NCI-H146 (cell line): ENCODE data around the gene TMEM59L.
A peak's percentile ranks its signal among the peaks of the same experiment; 100 is the strongest.
"Not testable (repeated sequence)": the region's sequence is repeated elsewhere in the genome, so short reads cannot be mapped to it uniquely, and the experiment has no call there.

ENCODE experiments used
- DNase-seq: peaks from one replicate; lab custom pipeline; 2025; lab: John Stamatoyannopoulos, UW

TMEM59L gene

DNA sequence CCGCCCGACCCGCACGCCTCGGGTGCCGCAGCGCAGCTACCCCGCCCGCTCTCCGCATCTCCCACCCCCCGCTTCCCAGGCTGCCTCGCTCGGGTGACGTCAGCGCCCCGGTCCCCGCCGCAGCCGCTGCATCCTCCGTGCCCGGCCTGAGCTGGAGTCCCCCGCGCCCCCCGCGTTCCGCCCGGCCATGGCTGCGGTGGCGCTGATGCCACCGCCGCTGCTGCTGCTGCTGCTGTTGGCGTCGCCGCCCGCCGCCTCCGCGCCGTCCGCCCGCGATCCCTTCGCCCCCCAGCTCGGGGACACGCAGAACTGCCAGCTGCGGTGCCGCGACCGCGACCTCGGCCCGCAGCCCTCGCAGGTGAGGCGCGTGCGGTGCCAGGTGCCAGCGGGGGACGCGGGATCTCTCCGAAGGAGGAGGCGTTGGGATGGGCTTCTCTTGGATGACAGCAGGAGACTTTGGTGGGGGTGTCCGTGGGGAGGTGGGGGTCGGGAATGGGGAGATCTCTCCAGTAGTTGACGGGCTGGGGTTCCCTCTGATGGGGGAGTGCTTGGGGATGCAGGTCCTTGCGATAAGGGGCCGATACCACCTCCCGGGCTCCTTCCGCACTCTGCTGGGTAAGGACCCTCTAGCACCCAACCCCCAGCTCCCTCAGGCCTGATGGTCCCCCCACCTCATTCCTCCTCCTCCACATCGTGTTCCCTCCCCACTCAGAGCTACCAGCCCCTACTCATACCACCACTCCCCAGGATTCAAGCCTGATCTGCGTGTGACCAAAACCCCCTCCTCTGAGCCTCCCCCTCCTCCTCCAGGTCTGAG is at the start of gene TMEM59L:
Gene TMEM59L, plus strand, starts transcription at position 99 of the 817 bp plus-strand sequence. Its CDS starts 89 bp downstream, at position 188.
- peak; percentile 36 for DNase-seq

DNA sequence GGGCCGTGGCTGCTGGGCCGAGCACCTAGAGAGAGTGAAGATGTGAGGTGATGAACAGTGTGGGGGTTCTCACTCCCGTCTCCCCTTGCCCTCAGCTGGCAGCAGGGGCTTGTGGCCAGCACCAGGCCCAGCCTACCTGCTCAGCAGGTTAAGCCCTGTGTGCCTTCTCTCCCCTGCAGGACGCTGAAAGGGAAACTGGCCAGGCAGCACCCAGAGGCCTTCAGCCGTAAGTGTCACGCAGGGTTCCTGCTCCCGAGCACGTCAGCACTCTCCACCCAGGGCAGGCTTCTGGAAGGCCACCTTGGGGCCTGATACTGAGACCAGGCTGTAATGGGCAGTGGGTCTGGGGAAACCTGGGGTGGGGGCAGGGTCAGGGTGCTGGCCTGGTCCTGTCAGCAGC is 45.7 kb upstream of the TMEM59L start:
- no peak for DNase-seq

DNA sequence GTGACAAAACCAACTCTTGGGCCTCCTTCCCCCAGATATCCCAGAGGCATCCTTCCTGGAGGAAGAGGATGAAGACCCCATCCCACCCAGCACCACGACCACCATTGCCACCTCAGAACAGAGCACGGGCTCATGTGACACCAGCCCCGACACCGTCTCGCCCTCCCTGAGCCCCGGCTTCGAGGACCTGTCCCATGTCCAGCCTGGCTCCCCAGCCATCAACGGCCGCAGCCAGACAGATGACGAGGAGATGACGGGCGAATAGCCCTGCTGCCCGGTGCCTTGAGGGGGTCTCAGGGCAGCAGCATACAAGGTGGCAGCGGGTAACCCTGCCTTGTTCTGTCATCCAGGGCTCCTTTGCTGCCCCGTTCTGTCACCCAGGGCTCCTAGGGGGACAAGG is 44.3 kb upstream of the TMEM59L start:
- no peak for DNase-seq

DNA sequence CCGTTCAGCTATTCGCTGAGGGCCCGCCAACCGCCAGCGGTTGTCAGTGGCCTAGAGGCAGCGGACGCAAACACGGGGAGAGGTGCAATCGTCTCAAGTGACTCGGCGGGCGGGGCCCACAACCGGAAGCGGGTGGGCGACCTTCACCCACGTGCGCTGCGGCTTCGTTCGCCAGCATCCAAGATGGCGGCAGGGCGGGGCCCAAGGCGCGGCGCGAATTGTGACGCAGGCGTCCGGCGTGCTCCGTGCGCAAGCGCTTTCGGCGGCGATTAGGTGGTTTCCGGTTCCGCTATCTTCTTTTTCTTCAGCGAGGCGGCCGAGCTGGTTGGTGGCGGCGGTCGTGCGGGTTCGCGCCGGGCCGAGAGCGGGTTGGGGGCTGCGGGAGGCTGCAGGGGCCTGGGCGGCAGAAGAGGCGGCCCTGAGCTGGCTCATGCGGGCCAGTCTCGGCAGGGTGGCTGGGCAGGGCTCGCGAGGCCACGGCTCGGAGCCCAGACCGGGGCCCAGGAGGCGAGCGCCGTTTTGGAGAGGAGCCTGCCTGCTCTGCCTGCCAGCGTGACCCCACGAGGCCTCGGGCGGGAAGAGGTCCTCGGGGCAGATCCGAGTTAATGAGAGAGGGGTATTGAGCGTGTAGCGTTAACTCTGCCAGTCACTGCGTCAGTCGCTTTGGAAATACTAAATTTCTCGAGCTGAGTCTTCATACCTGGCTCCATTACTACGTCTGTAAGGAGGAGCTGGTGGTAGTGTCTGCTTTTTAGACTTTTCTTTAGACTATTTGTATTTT is 40.9 kb upstream of the TMEM59L start, which contains the start of gene UBA52:
Gene UBA52, plus strand, starts transcription at position 294 of the 781 bp plus-strand sequence. CDS start 1,444 bp downstream, outside the sequence.
- DNase-seq, result peak; percentile 99

DNA sequence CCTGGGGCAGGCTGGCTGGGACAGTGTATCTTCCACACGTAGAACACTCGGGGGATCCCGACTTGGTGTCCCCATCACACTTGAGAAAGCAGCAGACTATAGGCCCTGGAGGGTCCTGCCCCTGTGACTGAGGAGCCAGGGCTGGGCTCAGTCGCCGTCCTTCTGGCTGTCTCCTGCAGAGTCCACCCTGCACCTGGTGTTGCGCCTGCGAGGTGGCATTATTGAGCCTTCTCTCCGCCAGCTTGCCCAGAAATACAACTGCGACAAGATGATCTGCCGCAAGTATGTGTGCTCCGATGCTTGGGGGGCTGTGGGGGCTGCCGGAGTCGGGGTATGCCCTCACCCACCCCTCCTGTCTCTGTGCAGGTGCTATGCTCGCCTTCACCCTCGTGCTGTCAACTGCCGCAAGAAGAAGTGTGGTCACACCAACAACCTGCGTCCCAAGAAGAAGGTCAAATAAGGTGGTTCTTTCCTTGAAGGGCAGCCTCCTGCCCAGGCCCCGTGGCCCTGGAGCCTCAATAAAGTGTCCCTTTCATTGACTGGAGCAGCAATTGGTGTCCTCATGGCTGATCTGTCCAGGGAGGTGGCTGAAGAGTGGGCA is 37.9 kb upstream of the TMEM59L start:
- DNase-seq, result no peak

DNA sequence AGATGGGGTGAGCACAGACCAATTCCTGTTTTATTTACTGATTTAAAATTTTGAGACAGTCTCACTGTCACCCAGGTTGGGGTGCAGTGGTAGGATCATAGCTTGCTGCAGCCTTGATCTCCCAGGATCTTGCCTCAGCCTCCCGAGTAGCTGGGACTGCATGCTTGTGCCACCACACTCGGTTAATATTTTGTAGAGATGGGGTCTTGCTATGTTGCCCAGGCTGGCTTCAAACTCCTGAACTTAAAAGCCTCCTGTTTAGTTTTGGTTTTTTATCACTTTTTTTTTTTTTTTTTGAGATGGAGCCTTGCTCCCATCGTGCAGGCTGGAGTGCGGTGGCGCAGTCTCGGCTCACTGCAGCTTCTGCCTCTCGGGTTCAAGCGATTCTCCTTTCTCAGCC is 36.3 kb upstream of the TMEM59L start:
- no peak for DNase-seq

DNA sequence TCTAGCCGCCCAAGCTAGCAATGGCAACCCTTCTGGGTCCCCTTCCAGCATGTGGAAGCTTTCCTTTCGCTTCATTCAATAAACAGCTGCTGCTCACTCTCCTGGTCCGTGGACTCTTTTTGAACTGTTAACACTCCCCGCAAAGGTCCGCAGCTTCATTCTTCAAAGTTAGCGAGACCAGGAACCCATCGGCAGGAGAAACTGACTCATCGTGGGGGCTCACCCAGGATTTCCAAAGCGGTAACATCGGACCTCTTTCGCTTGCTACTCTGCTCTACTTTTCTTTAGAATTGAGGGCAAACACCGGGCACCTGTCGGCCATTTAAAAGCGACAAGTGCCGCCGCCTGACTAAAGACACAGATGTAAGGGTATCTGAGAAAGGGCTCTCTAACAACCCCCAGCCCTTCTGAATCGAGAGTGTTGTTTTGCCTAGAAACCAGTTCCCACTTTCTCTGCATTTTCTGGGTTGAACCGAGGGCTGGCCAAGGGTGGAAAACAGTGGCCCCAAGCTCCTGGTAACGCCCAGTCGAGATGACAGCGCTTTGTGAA is 35.2 kb upstream of the TMEM59L start:
- DNase-seq, result no peak

DNA sequence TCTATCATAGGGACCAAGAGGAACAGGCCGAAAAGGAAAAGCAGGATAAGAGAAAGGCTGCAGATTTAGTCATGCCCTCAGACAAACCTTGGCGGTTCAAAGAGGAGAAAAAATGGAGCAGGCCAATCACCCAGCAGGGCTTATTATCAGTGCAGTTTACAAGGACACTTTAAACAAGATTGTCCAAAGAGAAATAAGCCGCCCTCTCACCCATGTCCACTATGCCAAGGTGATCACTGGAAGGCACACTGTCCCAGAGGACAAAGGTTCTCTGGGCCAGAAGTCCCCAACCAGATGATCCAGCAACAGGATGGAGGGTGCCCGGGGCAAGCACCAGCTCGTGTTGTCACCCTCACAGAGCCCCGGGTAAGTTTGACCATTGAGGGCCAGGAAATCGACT is 32.4 kb upstream of the TMEM59L start:
- no peak for DNase-seq

DNA sequence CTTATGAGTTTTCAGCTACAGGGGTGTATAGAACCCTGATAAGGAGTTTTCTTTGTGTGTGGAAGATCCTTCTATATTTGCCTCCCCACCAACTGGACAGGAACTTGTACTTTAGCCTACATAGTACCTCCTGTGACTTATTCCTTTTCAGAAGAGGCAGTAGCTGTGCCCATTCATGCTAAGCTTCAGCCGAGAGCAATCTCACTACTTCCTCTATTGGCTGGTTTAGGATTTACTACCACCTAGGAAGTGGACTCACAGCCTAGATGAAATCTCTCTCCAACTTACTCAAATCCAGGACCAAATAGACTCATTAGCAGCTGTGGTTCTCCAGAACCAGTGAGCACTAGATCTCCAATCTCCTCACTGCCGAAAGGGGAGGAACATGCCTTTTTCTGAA is 26.4 kb upstream of the TMEM59L start:
- no peak for DNase-seq

DNA sequence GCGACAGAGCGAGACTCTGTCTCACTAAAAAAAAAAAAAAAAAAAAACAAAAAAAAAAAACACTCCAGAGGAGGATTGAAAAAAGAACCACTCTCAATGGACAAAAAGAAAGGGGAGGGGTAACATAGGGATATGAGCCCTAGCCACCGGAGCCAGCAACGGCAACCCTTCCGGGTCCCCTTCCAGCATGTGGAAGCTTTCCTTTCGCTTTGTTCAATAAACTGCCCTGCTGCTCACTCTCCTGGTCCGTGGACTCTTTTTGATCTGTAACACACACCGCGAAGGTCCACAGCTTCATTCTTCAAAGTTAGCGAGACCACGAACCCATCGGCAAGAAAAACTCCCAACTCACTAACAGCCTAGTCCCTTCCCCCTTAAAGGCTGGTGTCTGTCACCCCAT is 25.1 kb upstream of the TMEM59L start:
- peak; percentile 52 for DNase-seq

DNA sequence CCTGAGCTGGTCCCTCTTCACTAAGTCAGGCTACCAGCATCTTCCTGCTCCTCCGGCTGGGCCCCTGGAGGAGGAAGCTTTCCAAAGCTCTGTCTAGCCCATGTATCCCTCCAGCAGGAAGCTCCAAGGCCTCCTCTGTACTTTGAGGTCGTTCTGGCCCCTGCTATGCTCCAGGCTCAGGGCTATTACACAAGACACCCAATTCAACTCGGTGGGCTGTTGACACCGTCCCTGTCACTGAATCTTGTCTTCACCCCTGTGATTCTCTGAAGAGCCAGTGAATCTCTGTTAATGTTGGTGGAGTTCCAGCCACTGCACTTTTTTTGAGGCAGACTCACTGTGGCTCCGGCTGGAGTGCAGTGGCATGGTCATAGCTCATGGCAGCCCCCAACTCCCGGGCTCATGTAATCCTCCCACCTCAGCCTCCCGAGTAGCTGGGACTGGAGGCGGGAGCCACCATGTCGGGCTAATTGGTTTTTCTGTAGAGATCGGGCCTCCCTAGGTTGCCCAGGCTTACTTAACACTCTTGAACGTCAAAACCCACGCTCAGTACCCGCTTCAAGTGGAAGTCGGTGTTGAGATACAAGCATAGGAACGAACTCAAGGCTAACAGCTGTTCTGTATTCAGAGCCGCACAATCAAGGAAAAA is 24.6 kb upstream of the TMEM59L start:
- DNase-seq, result peak; percentile 52

DNA sequence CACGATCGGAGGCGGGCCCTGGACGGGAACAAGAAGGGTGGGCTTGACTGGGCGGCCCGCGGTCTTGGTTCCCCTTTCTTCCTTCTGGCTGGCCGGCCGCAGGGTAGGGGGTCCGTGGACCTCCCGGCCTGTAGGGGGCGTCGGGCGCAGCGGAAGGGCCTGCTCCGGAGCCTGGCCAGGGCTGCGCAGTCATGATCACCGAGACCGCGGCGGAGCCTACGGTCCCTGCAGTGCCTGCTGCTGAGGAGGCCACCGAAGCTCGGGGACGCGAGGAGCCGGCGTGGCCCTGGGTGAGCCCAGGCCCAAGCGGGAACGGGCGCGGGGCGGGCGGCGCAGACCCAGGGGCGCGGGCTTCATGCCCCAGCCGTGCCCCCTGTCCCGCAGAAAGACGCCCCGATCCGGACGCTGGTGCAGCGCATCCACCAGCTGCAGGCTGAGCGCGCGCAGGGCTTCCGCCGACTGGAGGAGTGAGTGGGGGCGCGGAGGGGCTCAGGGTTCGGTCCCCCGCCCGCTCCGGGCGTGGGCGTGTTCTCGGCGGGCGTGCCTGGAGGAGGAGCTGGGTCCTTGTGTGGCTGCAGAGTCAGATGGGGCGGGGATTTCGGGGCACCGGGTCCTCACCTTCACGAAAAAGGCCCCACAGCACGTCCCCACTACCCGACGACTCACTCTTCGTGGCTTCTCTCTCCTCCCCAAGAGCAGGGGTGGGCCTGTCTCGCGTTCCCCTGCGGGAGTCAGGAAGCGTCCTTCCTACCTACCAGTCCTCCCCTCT is 23.9 kb upstream of the TMEM59L start, which contains the start of gene REX1BD:
Gene REX1BD, plus strand, starts transcription at position 188 of the 769 bp plus-strand sequence. Its CDS starts 4 bp downstream, at position 192.
- DNase-seq, result peak; percentile 92

DNA sequence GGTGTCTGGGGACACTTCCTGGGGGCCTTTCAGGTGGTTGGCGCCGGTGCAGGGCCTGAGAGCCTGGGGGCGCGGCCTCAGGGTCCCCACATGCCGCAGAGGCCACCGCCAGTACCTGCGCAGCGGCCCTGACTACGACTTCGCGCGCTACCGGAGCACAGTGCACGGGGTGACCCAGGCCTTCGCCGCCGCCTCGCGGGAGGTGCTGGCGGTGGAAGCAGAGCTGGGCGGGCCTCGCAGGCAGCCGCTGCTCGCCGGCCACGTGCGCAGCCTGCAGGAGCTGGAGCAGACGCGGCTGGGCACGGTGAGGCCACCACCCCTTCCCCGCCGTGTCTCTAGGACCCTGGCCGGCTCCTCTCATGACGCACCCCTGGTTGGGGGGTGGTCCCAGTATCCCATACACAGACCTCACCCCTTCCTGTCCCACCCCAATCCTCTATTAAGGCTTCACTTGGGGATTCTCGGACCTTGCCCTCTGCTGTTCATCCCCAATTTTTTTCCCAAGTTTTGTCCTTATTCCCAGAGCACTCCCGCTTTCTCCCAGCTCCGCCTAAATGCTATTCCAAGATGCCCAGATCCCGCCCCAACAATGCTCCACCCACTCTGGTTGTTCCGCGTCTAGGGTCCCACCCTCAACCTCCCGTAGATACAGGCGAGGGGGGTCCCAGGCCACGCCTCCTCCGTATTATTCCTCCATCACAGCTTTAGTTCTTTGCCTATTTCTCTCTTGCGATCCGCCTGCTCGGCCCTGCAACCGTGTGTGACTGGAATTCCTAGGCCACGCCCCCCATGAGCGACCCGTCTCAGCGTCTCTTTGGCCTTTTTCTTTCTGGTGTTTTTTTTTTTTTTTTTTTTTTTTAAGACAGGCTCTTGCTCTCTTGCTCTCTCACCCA is 23.0 kb upstream of the TMEM59L start:
- DNase-seq, result peak; percentile 89

DNA sequence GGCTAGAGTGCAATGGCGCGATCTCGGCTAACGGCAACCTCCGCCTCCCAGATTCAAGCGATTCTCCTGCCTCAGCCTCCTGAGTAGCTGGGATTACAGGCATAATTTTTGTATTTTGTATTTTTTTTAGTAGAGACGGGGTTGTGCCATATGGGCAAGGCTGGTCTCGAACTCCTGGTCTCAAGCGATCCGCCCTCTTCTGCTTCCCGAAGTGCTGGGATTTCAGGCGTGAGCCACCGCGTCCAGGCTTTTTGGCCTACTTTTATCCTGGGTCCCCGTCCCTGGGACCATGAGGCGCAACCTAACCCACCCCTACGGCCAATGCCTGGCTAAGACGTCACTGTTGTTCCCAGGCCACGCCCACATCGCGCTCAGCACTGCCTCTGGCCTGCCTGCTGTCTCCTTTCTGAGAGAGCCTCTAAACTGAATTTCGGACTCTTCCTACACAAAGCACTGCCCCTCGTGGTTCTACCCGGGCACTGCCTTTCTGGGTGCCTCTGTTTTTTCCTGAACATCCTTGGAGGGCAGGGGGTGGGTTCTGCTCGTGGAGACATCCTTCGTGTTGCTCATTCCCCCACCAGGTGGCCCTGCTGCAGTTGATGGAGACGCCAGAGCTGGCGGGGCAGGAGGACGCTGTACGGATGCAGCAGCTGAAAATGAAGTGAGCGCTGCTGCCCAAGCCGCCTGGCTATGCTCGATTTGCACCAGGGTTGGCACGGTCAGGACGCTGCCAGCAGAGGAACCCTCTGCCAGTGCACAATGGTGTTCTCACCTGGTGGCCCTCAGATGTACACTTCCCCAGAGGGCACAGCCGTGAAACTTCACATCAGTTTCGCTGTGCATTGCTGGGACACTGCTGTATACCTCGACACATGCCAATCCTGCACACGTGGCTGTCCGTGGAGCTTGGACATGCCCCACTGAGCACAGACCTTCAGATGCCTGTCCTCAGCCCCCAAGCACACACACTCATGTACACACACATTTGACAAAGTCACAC is 22.1 kb upstream of the TMEM59L start:
- DNase-seq, result no peak

DNA sequence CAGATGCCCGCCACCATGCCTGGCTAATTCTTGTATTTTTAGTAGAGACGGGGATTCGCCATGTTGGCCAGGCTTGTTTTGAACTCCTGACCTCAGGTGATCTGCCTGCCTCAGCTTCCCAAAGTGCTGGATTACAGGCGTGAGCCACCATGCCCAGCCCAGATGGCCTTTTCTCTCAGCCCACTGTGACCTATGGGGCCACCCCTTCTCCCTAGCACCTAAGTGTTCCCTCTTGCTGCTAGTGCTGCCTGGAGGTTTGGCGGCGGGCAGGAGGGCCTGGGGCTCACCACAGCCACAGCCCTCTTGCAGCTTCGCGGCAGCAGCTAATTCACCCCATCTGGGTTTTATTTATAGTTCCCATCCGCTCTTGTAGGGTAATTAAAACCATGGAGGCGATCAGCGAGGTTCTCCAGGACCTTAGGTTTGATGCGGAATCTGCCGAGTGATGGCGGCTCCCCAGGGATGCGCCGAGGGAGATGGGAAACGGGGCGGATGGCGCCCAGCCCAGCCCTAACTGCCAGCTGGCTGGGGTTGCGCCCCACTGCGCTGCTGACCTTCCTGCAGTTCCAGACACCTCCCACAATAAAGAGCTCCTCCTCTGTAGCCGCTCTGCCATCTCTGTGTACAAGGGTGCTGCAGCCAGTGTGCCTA is 20.8 kb upstream of the TMEM59L start:
- no peak for DNase-seq

DNA sequence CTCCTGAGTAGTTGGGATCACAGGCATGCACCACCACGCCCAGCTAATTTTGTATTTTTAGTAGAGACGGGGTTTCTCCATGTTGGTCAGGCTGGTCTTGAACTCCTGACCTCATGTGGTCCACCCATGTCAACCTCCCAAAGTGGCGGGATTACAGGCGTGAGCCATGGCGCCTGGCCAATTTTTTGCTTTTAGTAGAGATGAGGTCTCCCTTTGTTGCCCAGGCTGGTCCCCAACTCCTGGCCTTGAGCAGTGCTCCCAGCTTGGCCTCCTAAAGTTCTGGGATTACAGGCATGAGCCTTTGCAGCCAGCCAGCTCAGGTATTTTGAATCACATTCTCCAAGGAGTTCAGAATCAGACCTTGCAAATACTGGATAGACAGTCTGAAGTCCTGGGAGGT is 19.9 kb upstream of the TMEM59L start:
- DNase-seq, result not testable (repeated sequence)

DNA sequence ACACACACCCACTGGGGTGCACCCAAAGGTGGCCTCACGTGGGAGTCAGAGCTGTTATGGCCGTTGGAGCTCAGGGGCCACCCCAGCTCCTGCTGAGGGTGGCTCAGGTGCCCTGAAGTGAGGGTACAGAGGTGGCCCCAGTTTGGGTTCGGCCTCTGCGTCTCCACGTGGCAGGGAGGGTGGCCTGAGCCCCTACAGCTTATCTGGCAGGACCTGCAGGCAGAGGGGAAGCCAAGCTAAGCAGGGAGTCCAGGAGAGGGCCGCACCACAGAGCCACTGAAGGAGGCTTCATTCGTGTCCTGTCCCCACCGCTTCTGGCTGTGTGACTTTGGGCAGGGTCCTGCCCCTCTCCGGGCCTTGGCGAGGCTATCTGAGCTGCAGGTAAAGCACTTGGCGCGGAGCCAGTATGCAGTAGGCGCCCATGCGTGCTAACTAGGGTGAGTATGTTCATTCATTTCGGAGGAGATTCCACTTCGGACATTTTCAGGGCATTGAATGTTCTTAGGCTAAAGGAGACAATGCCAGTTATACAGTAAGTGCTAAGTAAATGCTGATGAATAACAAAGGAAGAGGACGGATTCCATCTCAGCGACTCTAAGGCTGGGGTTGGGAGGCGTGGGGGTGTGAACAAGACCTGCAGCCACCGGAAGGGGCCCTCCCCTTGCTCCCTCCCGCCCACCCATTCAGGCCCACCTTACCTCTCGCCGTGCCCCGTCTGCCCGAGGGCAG is 19.1 kb upstream of the TMEM59L start:
- DNase-seq, result no peak
